GM23338 (cell line): ENCODE measurements around the gene RSBN1L. TPM values are rescaled to one million over a fixed set of nuclear protein-coding genes. Genes with fewer than 3 reads are reported as not detected.

Experiments
- ATAC-seq: fragments of 200-7000 bp; cut with Tn5 transposase; 3 replicates; pipeline ENCODE4 v1.9.1; 2020
- DNase-seq: peaks from one replicate; pipeline ENCODE4 v3.0.0-alpha.2; 2015; ENCODE audit warnings: low spot score
- H2AFZ ChIP-seq: fragments of 200-600 bp; sonication (generic); 2 replicates; pipeline ENCODE4 v1.8.0; 2016; ENCODE audit warnings: antibody characterized with exemption, mild to moderate bottlenecking, moderate library complexity
- H3F3A ChIP-seq: fragments of 200-600 bp; sonication (generic); replicated peaks from 2 replicates; pipeline ENCODE4 v1.8.0; 2017; ENCODE audit warnings: antibody characterized with exemption, mixed run types, low read depth
- H3K27ac ChIP-seq: fragments of 200-600 bp; sonication (generic); 2 replicates; pipeline ENCODE4 v1.6.1; 2016; ENCODE audit warnings: low read depth
- H3K27me3 ChIP-seq: fragments of 200-600 bp; sonication (generic); 2 replicates; pipeline ENCODE4 v1.8.0; 2016; ENCODE audit warnings: mild to moderate bottlenecking, mixed run types, moderate library complexity; ENCODE audit not compliant: insufficient read depth
- H3K36me3 ChIP-seq: fragments of 200-600 bp; sonication (generic); 2 replicates; pipeline ENCODE4 v1.8.0; 2016; ENCODE audit warnings: mild to moderate bottlenecking; ENCODE audit not compliant: insufficient read depth
- H3K4me1 ChIP-seq: fragments of 200-600 bp; sonication (generic); 2 replicates; pipeline ENCODE4 v1.8.0; 2016; ENCODE audit warnings: mild to moderate bottlenecking, moderate library complexity; ENCODE audit not compliant: insufficient read depth
- H3K4me2 ChIP-seq: fragments of 200-600 bp; sonication (generic); 2 replicates; pipeline ENCODE4 v1.7.1; 2017; ENCODE audit warnings: mixed run types
- H3K4me3 ChIP-seq: fragments of 200-600 bp; sonication (generic); 2 replicates; pipeline ENCODE4 v1.6.1; 2016; ENCODE audit warnings: mixed run types
- H3K79me2 ChIP-seq: fragments of 200-600 bp; sonication (generic); replicated peaks from 2 replicates; pipeline ENCODE4 v1.8.0; 2017; ENCODE audit warnings: mild to moderate bottlenecking; ENCODE audit not compliant: insufficient read depth
- H3K9me2 ChIP-seq: fragments of 200-600 bp; sonication (generic); 2 replicates; pipeline ENCODE4 v1.8.0; 2017; ENCODE audit not compliant: insufficient read depth
- H4K20me1 ChIP-seq: fragments of 200-600 bp; sonication (generic); replicated peaks from 2 replicates; pipeline ENCODE4 v1.8.0; 2017; ENCODE audit warnings: mild to moderate bottlenecking; ENCODE audit not compliant: insufficient read depth
- H3K27ac Mint-ChIP-seq: 2 replicates; pipeline ENCODE4 v1.8.0; 2020; ENCODE audit warnings: inconsistent platforms, mild to moderate bottlenecking, moderate library complexity, mixed read lengths
- H3K27me3 Mint-ChIP-seq: 3 replicates; pipeline ENCODE4 v1.8.0; 2022; ENCODE audit warnings: low read depth, mild to moderate bottlenecking, moderate library complexity, mixed read lengths, inconsistent platforms; ENCODE audit not compliant: insufficient read depth, poor library complexity
- H3K36me3 Mint-ChIP-seq: 3 replicates; pipeline ENCODE4 v1.8.0; 2021; ENCODE audit warnings: low read depth, mild to moderate bottlenecking, inconsistent platforms, moderate library complexity, mixed read lengths
- H3K4me1 Mint-ChIP-seq: 3 replicates; pipeline ENCODE4 v1.8.0; 2020; ENCODE audit warnings: mild to moderate bottlenecking, inconsistent platforms, mixed read lengths
- H3K4me3 Mint-ChIP-seq: 3 replicates; pipeline ENCODE4 v1.8.0; 2021; ENCODE audit warnings: moderate library complexity, mild to moderate bottlenecking, inconsistent platforms, mixed read lengths
- H3K9me3 Mint-ChIP-seq: 3 replicates; pipeline ENCODE4 v1.8.0; 2020; ENCODE audit warnings: moderate library complexity, mild to moderate bottlenecking, inconsistent platforms, mixed read lengths
- EZH2 ChIP-seq: fragments of 200-600 bp; sonication (generic); IDR thresholded peaks from one replicate; pipeline ENCODE4 v1.8.0; 2017; ENCODE audit warnings: antibody characterized with exemption, mild to moderate bottlenecking, low read depth; ENCODE audit not compliant: unreplicated experiment
- EZH2phosphoT487 ChIP-seq: fragments of 200-600 bp; sonication (generic); IDR thresholded peaks from one replicate; pipeline ENCODE4 v1.8.1; 2018; ENCODE audit warnings: antibody characterized with exemption; ENCODE audit not compliant: unreplicated experiment
- JUNB ChIP-seq: IDR thresholded peaks from one replicate; pipeline ENCODE4 v1.6.1; 2016; ENCODE audit warnings: antibody characterized with exemption; ENCODE audit not compliant: unreplicated experiment
- NANOG ChIP-seq: IDR thresholded peaks from 2 replicates; pipeline ENCODE4 v1.6.1; 2016; ENCODE audit warnings: antibody characterized with exemption, borderline replicate concordance
- POLR2AphosphoS5 ChIP-seq: IDR thresholded peaks from 2 replicates; pipeline ENCODE4 v1.6.1; 2016; ENCODE audit warnings: antibody characterized with exemption, low read depth
- STAT1 ChIP-seq: IDR thresholded peaks from one replicate; pipeline ENCODE4 v1.6.1; 2016; ENCODE audit warnings: antibody characterized with exemption; ENCODE audit not compliant: unreplicated experiment
- ZNF114 ChIP-seq: fragments of 250-450 bp; sonication (Bioruptor Pico); IDR thresholded peaks from 2 replicates; pipeline ENCODE4 v1.5.0; 2020; ENCODE audit warnings: mild to moderate bottlenecking, moderate library complexity
- polyA plus RNA-seq: library from polyadenylated mRNA; unstranded; fragments of >200 nt; fragmentation: Nextera tagmentation; extraction: Ambion mirVana; gene quantifications from 2 replicates; pipeline ENCODE4 v1.2.1, GENCODE V29; 2016
- total RNA-seq: library from RNA; depleted of rRNA; stranded (reverse); fragments of >200 nt; shearing (Covaris generic); gene quantifications from 2 replicates; pipeline ENCODE4 v1.2.3, GENCODE V29; 2014
- TF ChIP-seq, protein P1 (sequence below): IDR thresholded peaks from one replicate; pipeline ENCODE4 v1.6.1; 2018; ENCODE audit warnings: antibody characterized with exemption; ENCODE audit not compliant: unreplicated experiment
- TF ChIP-seq, protein P2 (sequence below): fragments of 250-450 bp; sonication (Bioruptor Pico); IDR thresholded peaks from 2 replicates; pipeline ENCODE4 v1.5.0; 2020; ENCODE audit warnings: mild to moderate bottlenecking, moderate library complexity

RSBN1L gene
- total and polyA plus RNA-seq, 2 experiments from 2014 or later = 9.7 to 19.7 TPM

DNA sequence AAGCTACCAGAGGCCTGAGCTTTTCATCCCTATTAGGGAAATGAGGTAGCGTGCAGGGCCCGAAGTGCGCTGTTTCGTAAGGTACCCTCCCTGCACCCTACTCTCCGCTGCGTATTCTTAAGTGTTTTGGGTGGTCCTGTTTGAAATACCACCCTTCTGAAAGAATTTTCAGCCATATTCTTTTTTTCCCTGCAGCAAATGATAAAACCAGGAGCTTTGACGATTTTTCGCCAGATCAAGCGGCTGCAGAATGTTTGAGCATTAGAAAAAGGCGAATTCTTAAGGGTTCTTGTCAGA lies 1.2 kb downstream of the RSBN1L start (continued):
- TF ChIP-seq, protein P1, sequence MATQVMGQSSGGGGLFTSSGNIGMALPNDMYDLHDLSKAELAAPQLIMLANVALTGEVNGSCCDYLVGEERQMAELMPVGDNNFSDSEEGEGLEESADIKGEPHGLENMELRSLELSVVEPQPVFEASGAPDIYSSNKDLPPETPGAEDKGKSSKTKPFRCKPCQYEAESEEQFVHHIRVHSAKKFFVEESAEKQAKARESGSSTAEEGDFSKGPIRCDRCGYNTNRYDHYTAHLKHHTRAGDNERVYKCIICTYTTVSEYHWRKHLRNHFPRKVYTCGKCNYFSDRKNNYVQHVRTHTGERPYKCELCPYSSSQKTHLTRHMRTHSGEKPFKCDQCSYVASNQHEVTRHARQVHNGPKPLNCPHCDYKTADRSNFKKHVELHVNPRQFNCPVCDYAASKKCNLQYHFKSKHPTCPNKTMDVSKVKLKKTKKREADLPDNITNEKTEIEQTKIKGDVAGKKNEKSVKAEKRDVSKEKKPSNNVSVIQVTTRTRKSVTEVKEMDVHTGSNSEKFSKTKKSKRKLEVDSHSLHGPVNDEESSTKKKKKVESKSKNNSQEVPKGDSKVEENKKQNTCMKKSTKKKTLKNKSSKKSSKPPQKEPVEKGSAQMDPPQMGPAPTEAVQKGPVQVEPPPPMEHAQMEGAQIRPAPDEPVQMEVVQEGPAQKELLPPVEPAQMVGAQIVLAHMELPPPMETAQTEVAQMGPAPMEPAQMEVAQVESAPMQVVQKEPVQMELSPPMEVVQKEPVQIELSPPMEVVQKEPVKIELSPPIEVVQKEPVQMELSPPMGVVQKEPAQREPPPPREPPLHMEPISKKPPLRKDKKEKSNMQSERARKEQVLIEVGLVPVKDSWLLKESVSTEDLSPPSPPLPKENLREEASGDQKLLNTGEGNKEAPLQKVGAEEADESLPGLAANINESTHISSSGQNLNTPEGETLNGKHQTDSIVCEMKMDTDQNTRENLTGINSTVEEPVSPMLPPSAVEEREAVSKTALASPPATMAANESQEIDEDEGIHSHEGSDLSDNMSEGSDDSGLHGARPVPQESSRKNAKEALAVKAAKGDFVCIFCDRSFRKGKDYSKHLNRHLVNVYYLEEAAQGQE = no peak
- TF ChIP-seq JUNB (no peak), NANOG (no peak), EZH2phosphoT487 (no peak), STAT1 (no peak), EZH2 (no peak), POLR2AphosphoS5 (no peak), ZNF114 (CRISPR knock-in tag) (no peak)

DNA sequence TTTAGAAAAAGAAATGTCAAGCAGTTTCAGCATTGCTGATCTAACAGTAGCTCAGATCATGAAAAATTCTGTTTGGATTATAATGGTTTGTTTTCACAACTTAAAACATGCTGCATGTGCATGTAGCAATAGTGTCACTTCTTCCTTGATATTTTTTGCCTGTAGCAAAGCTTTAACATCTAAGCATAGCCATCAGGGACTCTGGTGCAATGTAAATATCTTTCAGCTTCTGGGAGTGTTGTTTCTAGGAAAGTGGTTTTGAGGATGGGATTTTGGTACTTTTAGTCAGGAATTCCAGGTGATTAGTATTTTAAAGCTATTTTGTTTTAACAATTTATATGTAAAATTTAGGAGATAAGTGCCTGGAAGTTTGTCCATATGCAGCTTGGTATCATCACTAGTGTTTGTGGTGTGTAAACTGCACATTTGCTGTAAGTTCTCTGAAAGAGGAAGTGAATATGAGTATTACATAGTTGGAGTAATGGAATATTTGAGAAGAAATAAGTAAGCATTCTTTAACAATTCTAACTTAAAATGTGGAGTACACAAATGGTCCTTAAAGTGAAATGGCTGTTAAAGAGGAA lies 1.9 kb downstream of the RSBN1L start:
- no peaks in the 10 kb centered on the region for H3K27me3 ChIP-seq
- H3K4me1 ChIP-seq = peaks cover 21% of the 10 kb centered on the region
- Mint-ChIP-seq H3K36me3 (peaks cover 8% of the 10 kb centered on the region), H3K4me1 (peaks cover 31% of the 10 kb centered on the region), H3K9me3 (no peaks in the 10 kb centered on the region), H3K27ac (no peak overlapping the region), H3K27me3 (peaks cover 8% of the 10 kb centered on the region), H3K4me3 (peak overlapping the region; percentile 99)
- H3K9me2 ChIP-seq = no peaks in the 10 kb centered on the region
- H3K4me2 ChIP-seq = peak overlapping the region; percentile 93
- no peak overlapping the region for H3K27ac ChIP-seq
- TF ChIP-seq, protein P2, sequence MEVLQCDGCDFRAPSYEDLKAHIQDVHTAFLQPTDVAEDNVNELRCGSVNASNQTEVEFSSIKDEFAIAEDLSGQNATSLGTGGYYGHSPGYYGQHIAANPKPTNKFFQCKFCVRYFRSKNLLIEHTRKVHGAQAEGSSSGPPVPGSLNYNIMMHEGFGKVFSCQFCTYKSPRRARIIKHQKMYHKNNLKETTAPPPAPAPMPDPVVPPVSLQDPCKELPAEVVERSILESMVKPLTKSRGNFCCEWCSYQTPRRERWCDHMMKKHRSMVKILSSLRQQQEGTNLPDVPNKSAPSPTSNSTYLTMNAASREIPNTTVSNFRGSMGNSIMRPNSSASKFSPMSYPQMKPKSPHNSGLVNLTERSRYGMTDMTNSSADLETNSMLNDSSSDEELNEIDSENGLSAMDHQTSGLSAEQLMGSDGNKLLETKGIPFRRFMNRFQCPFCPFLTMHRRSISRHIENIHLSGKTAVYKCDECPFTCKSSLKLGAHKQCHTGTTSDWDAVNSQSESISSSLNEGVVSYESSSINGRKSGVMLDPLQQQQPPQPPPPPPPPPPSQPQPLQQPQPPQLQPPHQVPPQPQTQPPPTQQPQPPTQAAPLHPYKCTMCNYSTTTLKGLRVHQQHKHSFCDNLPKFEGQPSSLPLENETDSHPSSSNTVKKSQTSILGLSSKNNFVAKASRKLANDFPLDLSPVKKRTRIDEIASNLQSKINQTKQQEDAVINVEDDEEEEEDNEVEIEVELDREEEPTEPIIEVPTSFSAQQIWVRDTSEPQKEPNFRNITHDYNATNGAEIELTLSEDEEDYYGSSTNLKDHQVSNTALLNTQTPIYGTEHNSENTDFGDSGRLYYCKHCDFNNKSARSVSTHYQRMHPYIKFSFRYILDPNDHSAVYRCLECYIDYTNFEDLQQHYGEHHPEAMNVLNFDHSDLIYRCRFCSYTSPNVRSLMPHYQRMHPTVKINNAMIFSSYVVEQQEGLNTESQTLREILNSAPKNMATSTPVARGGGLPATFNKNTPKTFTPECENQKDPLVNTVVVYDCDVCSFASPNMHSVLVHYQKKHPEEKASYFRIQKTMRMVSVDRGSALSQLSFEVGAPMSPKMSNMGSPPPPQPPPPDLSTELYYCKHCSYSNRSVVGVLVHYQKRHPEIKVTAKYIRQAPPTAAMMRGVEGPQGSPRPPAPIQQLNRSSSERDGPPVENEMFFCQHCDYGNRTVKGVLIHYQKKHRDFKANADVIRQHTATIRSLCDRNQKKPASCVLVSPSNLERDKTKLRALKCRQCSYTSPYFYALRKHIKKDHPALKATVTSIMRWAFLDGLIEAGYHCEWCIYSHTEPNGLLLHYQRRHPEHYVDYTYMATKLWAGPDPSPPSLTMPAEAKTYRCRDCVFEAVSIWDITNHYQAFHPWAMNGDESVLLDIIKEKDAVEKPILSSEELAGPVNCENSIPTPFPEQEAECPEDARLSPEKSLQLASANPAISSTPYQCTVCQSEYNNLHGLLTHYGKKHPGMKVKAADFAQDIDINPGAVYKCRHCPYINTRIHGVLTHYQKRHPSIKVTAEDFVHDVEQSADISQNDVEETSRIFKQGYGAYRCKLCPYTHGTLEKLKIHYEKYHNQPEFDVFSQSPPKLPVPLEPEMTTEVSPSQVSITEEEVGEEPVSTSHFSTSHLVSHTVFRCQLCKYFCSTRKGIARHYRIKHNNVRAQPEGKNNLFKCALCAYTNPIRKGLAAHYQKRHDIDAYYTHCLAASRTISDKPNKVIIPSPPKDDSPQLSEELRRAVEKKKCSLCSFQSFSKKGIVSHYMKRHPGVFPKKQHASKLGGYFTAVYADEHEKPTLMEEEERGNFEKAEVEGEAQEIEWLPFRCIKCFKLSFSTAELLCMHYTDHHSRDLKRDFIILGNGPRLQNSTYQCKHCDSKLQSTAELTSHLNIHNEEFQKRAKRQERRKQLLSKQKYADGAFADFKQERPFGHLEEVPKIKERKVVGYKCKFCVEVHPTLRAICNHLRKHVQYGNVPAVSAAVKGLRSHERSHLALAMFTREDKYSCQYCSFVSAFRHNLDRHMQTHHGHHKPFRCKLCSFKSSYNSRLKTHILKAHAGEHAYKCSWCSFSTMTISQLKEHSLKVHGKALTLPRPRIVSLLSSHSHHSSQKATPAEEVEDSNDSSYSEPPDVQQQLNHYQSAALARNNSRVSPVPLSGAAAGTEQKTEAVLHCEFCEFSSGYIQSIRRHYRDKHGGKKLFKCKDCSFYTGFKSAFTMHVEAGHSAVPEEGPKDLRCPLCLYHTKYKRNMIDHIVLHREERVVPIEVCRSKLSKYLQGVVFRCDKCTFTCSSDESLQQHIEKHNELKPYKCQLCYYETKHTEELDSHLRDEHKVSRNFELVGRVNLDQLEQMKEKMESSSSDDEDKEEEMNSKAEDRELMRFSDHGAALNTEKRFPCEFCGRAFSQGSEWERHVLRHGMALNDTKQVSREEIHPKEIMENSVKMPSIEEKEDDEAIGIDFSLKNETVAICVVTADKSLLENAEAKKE = no peak
- H3K36me3 ChIP-seq = no peaks in the 10 kb centered on the region
- peak overlapping the region; percentile 98 for H3K4me3 ChIP-seq
- no peak overlapping the region for H2AFZ ChIP-seq
- no peaks in the 10 kb centered on the region for H3F3A ChIP-seq
- H3K79me2 ChIP-seq = peaks cover 94% of the 10 kb centered on the region
- ATAC-seq (no peak), DNase-seq (no peak)
- peaks cover 13% of the 10 kb centered on the region; the same call in 1 of the 2 replicates for H4K20me1 ChIP-seq
